Cardiac muscle cell (in vitro differentiated cells and primary cell): ENCODE measurements around the gene MZT1. TPM values are rescaled to one million over a fixed set of nuclear protein-coding genes. Genes with fewer than 3 reads are reported as not detected.

Source experiments
- DNase-seq, 2 donors: peaks; one replicate each; pipeline versions ENCODE4 v3.0.0 to v3.0.0-alpha.2; 2010 to 2017; ENCODE audit warnings: low read depth in 1 of 2, low spot score in 1 of 2
- H3K27ac ChIP-seq: fragments of 200-600 bp; sonication (generic); 2 replicates; pipeline ENCODE4 v1.5.1; 2016
- H3K27me3 ChIP-seq: fragments of 200-600 bp; sonication (generic); 2 replicates; pipeline ENCODE4 v1.6.0; 2016; ENCODE audit warnings: control low read depth
- H3K36me3 ChIP-seq: fragments of 200-600 bp; sonication (generic); 2 replicates; pipeline ENCODE4 v1.5.1; 2016; ENCODE audit warnings: control low read depth
- H3K4me1 ChIP-seq: fragments of 200-600 bp; sonication (generic); 2 replicates; pipeline ENCODE4 v1.8.1; 2017; ENCODE audit warnings: low read depth, mild to moderate bottlenecking, mixed run types
- H3K4me3 ChIP-seq: fragments of 200-600 bp; sonication (generic); 2 replicates; pipeline ENCODE4 v1.5.1; 2016; ENCODE audit warnings: mild to moderate bottlenecking
- H3K9me3 ChIP-seq: fragments of 200-600 bp; sonication (generic); 2 replicates; pipeline ENCODE4 v1.5.1; 2017; ENCODE audit warnings: low read depth, mild to moderate bottlenecking, control low read depth
- polyA plus RNA-seq: library from polyadenylated mRNA; unstranded; fragments of >200 nt; fragmentation: Nextera tagmentation; extraction: Ambion mirVana; gene quantifications from 2 replicates; pipeline ENCODE4 v1.2.1, GENCODE V29; 2016
- total RNA-seq: library from RNA; depleted of rRNA; stranded (reverse); fragments of >200 nt; gene quantifications from 2 replicates; pipeline ENCODE4 v1.2.3, GENCODE V29; 2016
- TF ChIP-seq, protein P1 (sequence below): IDR thresholded peaks from 2 replicates; pipeline ENCODE4 v1.5.1; 2012; ENCODE audit warnings: low read depth, mild to moderate bottlenecking, low read length

The MZT1 gene
- total and polyA plus RNA-seq, 2 experiments from 2014 or later, result 12.4 to 15.4 TPM

DNA sequence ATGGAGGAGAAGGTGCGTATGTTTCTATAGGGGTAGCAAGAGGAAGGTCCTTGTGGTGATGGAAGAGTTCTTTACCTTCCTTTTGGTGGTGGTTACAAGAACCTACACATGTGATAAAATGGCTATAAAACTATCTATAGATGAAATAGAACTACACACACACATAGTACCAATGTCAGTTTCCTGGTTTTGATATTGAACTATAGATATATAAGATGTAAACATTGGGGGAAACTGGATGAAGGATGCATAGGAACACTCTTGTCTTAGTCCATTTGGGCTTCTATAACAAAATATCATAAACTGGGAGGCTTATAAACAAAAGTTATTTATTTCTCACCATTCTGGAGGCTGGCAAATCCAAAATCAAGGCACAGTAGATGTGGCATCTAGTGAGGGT, 47.1 kb downstream of the MZT1 start:
- no peak overlapping the region for H3K4me3 ChIP-seq
- H3K27me3 ChIP-seq, result no peaks in the 10 kb centered on the region
- TF ChIP-seq, protein P1, sequence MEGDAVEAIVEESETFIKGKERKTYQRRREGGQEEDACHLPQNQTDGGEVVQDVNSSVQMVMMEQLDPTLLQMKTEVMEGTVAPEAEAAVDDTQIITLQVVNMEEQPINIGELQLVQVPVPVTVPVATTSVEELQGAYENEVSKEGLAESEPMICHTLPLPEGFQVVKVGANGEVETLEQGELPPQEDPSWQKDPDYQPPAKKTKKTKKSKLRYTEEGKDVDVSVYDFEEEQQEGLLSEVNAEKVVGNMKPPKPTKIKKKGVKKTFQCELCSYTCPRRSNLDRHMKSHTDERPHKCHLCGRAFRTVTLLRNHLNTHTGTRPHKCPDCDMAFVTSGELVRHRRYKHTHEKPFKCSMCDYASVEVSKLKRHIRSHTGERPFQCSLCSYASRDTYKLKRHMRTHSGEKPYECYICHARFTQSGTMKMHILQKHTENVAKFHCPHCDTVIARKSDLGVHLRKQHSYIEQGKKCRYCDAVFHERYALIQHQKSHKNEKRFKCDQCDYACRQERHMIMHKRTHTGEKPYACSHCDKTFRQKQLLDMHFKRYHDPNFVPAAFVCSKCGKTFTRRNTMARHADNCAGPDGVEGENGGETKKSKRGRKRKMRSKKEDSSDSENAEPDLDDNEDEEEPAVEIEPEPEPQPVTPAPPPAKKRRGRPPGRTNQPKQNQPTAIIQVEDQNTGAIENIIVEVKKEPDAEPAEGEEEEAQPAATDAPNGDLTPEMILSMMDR, result no peak

DNA sequence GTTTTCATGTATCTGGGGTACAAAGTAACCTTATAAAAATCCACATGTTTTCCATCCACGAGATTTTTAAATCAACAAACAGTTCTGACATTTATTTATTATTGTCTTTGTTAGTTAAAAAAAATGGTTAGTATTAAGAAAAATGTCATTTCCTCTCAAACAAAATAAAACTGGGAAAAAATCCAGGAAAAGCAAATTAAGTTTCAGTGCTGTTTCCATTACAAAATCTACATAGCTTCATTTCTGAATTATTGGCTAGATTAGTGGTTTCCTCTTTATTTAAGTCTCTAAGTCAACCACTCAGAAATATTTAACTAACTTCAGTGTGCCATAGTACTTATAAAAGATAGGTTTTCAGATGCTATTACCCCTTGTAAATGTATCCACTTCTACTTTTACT, 49.1 kb downstream of the MZT1 start:
- H3K36me3 ChIP-seq, result no peaks in the 10 kb centered on the region
- TF ChIP-seq, protein P1, result no peak
- no peak overlapping the region for H3K4me3 ChIP-seq
- H3K27me3 ChIP-seq, result no peaks in the 10 kb centered on the region
- H3K4me1 ChIP-seq, result no peaks in the 10 kb centered on the region
- no peaks in the 10 kb centered on the region for H3K9me3 ChIP-seq
- no peak overlapping the region for H3K27ac ChIP-seq
- no peak for DNase-seq

More for the DNA sequence above, 47.1 kb downstream of the MZT1 start:
- Histone ChIP-seq H3K36me3 (no peaks in the 10 kb centered on the region), H3K4me1 (no peaks in the 10 kb centered on the region), H3K9me3 (no peaks in the 10 kb centered on the region), H3K27ac (no peak overlapping the region)
- DNase-seq, result no peak

DNA sequence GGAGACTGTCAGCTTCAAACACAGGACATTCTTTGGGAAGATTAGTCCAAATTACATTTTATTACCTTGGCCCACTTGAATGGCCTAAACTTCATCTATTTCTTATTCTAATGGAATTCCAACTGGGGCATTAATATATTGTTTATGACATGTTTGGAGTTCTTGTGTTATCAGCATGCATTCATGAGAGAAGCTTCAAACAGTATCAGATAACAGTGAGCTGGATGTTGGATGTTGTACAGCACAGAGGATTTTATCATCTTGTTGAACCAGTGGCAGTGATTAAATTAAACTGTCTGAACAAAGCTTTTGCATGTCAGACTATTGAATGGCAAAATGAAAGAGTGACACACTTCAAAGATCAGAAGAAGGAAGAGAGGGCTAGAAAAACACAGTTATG, 50.0 kb downstream of the MZT1 start:
- H3K36me3 ChIP-seq, result no peaks in the 10 kb centered on the region
- no peaks in the 10 kb centered on the region for H3K27me3 ChIP-seq
- TF ChIP-seq, protein P1, result no peak

DNA sequence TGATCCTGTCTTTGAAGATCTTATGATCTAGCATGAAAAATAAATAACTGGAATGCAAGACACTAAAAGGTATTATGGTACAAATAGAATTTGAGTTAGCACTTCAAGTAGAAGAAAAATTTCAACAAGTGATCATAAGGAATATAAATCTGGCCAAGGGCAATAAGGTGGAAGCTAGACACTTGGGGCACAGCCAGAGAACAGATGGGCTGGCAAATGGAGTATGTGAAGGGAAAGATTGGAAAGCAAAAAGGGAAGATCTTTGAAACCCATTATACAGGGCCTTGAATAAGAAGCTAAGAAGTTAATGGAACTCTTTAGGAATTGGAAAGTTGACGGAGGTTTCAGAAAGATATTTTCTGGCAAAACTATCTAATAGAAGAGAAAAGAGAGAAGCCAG, 61.0 kb downstream of the MZT1 start:
- Histone ChIP-seq H3K9me3 (no peaks in the 10 kb centered on the region), H3K27ac (no peak overlapping the region), H3K36me3 (no peaks in the 10 kb centered on the region), H3K4me1 (no peaks in the 10 kb centered on the region), H3K4me3 (no peak overlapping the region), H3K27me3 (no peaks in the 10 kb centered on the region)
- DNase-seq, result no peak
- TF ChIP-seq, protein P1, result no peak

More for the DNA sequence above, 50.0 kb downstream of the MZT1 start:
- Histone ChIP-seq H3K9me3 (no peaks in the 10 kb centered on the region), H3K27ac (no peak overlapping the region), H3K4me3 (no peak overlapping the region), H3K4me1 (no peaks in the 10 kb centered on the region)
- DNase-seq, result no peak

DNA sequence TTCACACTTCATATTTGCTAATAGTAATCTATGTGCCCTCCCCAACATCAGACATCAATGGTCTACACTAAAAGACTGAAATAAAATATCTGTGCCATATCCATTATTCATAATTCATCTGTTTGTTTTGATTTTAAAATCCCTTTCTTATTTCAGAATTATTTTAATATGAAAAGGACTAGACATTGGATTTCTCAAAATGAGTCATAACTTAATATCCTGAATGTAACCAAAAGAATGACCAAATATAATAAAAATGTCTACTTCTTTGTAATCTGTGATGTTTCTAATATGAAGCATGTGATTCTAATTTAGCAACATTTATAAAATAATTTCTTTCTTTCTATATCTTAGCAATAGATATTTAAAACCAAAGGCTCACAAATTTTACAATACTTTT, 64.9 kb downstream of the MZT1 start:
- TF ChIP-seq, protein P1, result no peak
- no peak overlapping the region for H3K27ac ChIP-seq
- H3K4me1 ChIP-seq, result no peaks in the 10 kb centered on the region
- H3K9me3 ChIP-seq, result no peaks in the 10 kb centered on the region
- no peak for DNase-seq
- H3K36me3 ChIP-seq, result no peaks in the 10 kb centered on the region
- no peak overlapping the region for H3K4me3 ChIP-seq
- H3K27me3 ChIP-seq, result no peaks in the 10 kb centered on the region

Other genes starting within 250 kb of the MZT1 start
- gene BORA, start 294 bp upstream of the MZT1 start, total RNA-seq, result 3.7 and 14.7 TPM in 2 replicates
- gene BORA, start 294 bp upstream of the MZT1 start, polyA plus RNA-seq, result 2.0 and 14.8 TPM in 2 replicates
- 19.4 and 23.3 TPM in 2 replicates for gene DIS3, start 54.3 kb upstream of the MZT1 start, total RNA-seq
- 15.3 and 17.0 TPM in 2 replicates for gene DIS3, start 54.3 kb upstream of the MZT1 start, polyA plus RNA-seq
- gene PIBF1, start 54.5 kb upstream of the MZT1 start, total RNA-seq, result 7.7 and 19.2 TPM in 2 replicates
- gene PIBF1, start 54.5 kb upstream of the MZT1 start, polyA plus RNA-seq, result 16.4 and 24.7 TPM in 2 replicates